Measurements from ENCODE around the gene PSMD13.

PSMD13 gene

DNA sequence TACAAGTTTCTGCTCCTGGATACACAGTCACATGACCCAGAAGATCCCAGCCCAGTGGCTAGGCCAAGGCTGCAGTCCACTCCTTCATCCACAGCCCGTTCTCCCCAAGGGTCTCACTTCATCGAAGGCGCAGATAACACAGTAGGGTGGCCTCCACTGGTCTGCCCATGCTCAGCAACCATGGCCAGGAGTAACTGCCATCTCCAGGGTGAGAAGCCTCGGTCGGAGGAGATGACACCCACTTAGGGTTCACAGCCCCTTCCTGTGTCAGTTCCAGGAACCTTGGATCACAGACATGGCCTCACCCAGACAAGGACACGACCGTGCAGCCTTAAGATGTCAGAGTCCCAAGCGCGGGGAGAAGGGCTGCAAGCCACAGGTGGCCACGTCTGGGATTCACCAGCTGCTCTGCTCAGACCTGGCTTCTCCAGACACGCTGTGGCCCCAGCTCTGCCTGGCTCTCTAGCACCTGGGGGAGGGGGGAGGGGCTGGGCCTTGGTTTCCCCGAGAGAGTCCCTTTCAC is 32.1 kb upstream of the PSMD13 start:
- peak; percentile 55 for DNase-seq

GRCh38 chr11:205221-206001 is 31.4 kb upstream of the PSMD13 start:
- DNase-seq = no peak

DNA sequence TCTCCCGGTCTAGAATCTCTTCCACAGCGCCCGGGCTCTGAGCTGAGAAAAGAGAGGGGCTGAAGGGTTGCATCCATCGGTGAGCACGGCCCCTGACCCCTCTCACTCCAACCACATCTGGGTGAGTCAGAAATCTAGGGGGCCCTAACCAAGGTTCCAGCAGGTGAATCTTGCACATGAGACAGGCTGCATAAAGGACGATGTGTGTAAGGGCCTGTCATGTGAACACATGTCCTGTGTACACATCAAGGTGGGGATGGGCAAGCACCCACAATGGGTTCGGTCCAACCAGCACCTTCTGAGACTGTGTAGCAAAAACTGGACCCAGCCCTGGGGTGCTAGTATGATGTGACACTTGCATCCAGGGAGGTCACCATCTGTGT is 30.8 kb upstream of the PSMD13 start:
- DNase-seq = peak; percentile 57

- no peak for DNase-seq
Observed at GRCh38 chr11:206526-207207, 30.1 kb upstream of the PSMD13 start.

- peak; percentile 100 for DNase-seq
Observed at GRCh38 chr11:207208-207862, 29.4 kb upstream of the PSMD13 start, which contains the start of the genes BET1L and RIC8A. Gene BET1L (minus strand): TSS chr11:207399. CDS start chr11:207321, 78 bp downstream. Gene RIC8A (plus strand): TSS chr11:207708. CDS start chr11:208855, 1,147 bp downstream.

DNA sequence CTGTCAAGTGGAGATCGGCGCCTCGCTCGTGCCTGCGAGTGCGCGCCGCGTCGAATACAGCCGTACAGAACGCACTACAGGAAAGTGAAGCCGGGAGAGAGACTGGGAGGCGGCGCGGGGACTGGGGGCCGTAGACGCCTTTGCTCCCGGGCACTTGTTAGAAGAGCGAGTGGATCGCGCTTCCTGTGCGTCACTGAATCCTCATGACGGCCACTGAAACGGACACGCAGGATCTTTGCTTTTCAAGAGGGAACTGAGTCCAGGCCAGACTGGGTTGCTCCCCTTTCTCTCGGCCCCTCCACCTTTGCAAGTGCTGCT is 29.0 kb upstream of the PSMD13 start:
- no peak for DNase-seq

DNA sequence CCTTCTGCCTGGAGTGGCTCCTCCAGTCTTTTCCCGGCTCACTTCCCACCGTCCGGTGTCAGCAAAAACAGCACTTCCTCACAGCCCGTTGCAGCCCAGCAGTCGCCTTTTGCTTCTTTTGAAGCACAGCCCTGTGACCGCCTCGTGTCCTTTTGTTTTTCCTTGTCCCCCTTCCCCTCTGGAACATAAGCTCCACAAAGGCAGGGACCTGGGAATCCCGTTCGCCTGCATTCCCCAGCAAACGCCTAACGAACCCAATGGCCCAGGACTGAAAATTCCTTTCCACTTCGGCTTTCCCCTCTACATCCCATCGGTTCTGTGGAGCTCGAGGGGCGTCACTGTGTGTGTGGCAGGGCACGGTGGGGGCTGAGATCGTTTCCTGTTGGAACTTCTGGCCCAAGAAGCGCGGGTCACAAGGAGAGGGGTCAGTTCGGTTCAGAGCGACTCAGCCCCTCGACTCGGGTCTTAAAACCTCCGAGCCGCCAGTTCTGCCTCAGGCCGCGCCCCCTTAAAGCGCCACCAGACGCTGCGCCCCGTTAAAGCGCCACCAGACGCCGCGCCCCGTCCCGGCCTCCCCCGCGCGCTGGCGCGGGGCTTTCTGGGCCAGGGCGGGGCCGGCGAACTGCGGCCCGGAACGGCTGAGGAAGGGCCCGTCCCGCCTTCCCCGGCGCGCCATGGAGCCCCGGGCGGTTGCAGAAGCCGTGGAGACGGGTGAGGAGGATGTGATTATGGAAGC is 28.4 kb upstream of the PSMD13 start:
- DNase-seq = peak; percentile 91

- DNase-seq = no peak
Observed at GRCh38 chr11:208917-209260, 27.9 kb upstream of the PSMD13 start.

DNA sequence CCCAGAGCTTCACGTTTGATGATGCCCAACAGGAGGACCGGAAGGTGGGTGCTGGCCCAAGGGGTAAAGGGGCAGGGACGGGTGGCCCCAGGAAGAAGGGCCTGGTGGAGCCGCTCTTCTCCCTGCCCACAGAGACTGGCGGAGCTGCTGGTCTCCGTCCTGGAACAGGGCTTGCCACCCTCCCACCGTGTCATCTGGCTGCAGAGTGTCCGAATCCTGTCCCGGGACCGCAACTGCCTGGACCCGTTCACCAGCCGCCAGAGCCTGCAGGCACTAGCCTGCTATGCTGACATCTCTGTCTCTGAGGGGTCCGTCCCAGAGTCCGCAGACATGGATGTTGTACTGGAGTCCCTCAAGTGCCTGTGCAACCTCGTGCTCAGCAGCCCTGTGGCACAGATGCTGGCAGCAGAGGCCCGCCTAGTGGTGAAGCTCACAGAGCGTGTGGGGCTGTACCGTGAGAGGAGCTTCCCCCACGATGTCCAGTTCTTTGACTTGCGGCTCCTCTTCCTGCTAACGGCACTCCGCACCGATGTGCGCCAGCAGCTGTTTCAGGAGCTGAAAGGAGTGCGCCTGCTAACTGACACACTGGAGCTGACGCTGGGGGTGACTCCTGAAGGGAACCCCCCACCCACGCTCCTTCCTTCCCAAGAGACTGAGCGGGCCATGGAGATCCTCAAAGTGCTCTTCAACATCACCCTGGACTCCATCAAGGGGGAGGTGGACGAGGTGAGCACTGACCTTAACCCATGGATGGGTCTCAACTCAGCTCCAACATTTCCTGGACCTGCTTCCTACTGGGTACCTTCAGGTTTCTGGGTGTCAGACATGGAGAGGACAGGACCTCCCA is 27.3 kb upstream of the PSMD13 start:
- DNase-seq = no peak

GRCh38 chr11:210122-210802 is 26.5 kb upstream of the PSMD13 start:
- DNase-seq = no peak

GRCh38 chr11:210803-211180 is 26.0 kb upstream of the PSMD13 start:
- no peak for DNase-seq

GRCh38 chr11:211295-211694 is 25.5 kb upstream of the PSMD13 start:
- DNase-seq = no peak

DNA sequence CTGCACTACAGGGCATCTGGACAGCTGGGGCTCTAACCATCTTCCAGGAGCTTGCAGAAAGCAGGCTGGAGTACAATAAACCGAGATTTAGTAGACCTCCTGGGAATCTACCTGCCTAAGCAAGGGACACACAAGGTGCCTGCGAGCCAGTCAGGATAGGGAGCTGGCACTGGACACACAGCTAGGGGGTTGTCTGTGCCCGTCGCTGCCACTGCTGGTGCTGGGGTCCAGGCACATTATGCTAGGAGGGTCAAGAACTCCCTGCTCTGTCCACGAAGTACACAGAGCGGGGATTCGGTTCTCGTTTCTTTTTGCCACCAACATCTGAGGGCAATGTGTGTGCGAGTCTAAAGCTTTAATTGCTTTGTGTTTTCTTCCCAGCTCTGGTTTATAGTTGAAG is 25.0 kb upstream of the PSMD13 start:
- DNase-seq = no peak

GRCh38 chr11:212150-213100 is 24.4 kb upstream of the PSMD13 start:
- no peak for DNase-seq

DNA sequence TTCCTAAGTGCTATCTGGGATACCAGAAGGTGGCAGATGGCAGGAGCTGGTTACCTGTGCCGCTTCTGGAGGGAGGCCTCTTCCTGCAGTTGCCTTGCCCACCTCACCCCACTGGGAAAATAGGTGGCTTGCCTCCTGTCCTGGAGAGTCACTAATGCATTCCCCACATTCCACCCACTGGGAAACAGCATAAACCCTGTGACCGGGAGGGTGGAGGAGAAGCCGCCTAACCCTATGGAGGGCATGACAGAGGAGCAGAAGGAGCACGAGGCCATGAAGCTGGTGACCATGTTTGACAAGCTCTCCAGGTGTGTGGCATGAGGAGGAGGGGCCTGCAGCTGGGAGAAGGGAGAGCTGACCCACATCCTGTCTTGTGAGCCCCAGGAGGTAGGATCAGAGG is 23.7 kb upstream of the PSMD13 start:
- no peak for DNase-seq

DNA sequence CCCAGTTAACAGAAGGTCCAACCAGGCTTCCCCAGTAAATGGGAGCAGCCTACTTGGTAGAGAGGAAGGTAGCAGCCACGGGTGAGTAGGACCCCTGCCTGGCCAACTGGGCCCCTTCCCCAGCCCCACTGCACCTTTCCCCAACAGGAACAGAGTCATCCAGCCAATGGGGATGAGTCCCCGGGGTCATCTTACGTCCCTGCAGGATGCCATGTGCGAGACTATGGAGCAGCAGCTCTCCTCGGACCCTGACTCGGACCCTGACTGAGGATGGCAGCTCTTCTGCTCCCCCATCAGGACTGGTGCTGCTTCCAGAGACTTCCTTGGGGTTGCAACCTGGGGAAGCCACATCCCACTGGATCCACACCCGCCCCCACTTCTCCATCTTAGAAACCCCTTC is 22.7 kb upstream of the PSMD13 start:
- no peak for DNase-seq

GRCh38 chr11:215581-216037 is 21.2 kb upstream of the PSMD13 start:
- DNase-seq = no peak

GRCh38 chr11:216081-216974 is 20.4 kb upstream of the PSMD13 start:
- no peak for DNase-seq

DNA sequence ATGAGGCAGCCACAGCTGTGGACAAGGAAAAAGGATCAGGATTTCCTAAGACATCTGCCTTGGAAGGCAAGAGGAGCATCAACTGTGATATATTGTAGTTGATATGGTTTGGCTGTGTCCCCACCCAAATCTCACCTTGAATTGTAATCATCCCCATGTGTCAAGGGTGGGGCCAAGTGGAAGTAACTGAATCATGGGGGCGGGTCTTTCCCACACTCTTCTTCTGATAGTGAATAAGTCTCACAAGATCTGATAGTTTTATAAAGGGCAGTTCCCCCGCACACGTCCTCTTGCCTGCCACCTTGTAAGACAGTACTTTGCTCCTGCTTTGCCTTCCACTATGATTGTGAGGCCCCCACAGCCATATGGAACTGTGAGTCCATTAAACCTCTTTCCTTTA is 19.1 kb upstream of the PSMD13 start:
- DNase-seq = no peak
